Inflammatory macrophage treated with lipopolysaccharide for 1 hour (primary cell): ENCODE results near the gene PAPOLB.

Source experiments
- DNase-seq, 2 donors: peaks; one replicate each; pipeline ENCODE4 v3.0.0-alpha.2; 2020 to 2022

Gene PAPOLB

DNA sequence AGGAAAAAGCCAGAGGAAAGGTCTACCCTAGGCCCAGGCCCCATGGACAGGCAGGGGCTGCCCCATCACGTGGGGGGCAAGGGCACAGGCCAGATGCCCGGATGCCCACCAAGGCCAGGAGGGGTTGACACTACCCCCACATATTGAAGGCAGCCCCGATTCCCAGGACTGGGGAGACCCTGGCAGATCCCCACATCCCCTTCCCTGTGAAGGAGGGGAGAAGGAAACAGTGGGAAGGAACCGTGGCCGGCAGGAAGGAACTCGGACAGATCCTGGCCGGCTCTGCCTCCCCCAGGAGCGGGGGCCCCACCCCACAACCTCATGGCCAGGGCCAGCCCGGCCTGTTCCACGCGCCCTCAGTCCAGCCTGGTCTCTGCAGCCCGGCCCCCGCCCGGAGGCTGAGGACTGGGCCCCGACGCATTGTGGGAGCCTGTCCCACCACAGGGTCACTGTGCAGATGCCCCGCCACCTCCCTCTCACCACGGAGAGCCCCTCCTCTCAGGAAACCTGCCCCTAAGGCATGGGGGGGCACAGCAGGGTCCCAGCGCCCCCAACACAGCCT, 41.3 kb downstream of the PAPOLB start:
- no peak for DNase-seq

DNA sequence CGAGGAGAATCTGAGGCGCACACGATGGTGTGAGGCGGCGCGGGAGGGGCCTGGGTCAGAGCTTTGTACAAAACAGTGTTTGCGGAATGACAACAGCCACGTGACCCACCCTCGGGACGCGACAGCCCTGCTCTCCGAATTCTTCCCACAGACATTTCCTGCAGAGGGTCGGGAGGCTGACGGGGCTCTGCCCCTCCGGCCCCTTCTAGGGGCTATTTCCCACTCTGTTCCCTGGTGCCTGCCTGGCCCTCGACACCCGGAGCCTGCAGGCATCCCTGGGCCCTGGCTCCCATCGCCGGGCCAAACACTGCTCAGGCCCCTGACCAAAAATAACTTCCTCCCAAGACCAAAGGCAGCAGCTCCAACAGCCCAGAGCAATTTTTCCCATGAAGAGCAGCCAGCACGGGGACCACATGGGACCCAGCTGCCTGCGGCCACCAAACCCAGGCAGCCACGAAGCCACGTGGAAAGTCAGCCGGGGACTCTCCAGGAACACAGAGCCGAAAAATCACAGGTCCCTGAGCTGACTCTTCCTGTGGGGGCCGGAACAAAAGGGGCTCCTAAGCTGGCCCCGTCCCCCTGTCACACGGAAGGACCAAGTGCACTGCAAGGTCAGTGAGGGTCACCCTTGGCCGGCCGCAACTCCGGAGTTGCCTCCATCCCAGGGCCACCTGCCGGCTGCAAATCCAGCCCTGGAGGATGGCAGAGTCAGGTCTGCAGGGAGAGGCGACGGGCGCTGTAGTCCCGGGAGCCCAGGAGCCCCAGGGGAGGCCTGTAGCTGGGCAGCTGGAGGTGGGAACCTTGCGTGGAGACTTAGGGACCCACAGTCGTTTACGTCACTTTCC, 42.0 kb downstream of the PAPOLB start:
- DNase-seq = no peak

DNA sequence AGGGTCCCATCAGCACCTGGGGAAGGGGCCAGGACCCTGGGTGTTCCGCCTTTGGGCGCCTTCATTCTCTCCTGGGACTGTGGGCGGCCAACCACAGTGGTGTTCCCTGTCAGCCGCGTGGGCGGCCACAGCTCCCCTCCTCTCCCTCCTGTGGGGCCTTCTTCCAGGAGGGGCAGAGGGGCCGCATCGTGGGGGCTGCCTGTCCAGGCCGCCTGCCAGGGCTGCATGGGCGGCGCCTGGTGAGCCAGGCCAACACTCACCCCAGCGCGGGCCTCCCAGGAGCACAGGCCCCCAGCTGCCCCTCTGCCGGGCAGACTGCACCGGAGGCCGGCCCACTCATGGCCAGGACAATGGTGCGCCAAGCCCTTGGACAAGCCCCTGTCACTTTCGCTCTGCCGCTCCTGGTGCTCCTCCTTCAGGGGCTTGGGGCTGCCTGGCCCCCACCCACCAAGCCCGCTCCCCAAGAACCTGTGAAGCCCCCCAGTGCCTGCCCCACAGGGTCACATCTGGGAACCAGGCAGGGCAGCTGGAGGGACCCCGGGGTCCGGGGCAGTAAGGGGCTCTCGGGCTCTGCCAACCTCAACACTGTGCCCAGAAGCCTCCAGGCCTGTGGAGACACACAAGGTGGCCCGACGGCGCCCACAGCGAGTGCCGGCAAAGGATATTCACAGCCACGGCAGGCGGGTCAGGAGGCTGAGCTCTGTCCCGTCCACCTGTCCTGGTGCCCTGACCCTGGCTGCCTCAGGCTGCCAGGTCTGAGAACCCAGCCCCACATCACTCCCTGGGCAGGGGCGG, 43.6 kb downstream of the PAPOLB start:
- DNase-seq = no peak

DNA sequence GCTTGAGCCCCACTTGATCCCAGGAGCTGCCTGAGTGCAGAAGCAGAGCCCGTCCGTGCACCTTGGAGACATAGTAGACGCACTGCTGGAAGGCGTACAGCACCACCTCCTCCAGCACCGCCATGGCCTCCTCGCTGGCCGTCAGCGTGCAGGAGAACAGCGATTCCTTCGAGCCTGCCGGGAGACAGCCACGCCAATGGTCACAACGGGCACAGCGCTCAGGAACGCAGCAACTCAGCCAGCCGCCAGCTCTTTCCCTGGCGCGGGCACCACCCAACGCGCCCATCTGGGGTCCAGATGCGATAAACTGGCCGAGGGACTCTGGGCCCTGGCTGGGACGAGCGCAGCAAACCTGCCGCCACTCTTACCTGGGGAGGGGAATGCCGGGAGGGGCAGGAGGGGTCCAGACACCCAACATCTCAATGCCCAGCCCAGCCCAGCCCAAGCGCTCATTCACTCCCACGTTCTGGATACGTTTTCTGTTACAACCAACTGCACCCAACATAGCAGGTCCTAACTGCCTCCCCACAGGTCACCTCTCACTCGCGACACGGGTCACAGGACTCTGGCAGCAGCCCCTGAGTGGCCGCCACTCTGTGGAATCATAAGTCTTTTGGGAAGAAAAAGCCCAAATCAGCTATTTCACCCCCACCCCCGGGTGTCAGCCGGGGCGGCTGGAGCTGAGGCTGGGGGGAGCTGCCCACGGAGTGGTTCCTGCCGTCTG, 44.5 kb downstream of the PAPOLB start:
- DNase-seq = no peak

DNA sequence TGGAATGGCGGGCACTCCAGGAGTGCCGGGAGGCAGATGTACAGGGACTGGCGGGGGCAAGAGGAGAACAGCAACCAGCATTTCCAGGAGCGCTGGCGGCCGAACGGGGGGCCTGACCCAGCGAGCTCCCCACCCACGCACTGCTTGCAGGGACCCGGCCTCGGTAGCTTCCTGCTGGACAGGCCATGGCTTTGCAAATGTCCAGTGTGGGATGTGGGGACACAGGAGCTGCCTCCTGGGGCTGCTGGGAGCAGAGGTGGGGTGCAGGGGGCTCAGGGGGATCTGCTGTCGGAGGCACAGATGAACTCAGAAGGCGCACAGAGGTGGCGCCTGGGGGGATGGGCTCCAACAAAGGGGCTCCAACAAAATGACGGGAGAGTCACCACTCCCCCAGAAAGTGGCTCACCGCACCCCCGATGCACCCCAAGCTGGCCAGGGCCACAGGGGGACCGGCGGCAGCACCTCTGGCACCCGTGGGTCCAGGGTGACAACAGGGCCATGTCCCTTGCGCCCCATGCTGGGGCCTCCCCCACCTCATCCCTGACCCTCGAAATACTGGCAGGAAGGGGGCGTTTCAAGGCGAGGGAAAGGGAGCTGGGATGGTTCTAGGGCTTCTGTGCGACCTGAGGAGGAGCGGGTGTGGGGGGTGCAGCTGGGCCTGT, 45.3 kb downstream of the PAPOLB start:
- DNase-seq = no peak

DNA sequence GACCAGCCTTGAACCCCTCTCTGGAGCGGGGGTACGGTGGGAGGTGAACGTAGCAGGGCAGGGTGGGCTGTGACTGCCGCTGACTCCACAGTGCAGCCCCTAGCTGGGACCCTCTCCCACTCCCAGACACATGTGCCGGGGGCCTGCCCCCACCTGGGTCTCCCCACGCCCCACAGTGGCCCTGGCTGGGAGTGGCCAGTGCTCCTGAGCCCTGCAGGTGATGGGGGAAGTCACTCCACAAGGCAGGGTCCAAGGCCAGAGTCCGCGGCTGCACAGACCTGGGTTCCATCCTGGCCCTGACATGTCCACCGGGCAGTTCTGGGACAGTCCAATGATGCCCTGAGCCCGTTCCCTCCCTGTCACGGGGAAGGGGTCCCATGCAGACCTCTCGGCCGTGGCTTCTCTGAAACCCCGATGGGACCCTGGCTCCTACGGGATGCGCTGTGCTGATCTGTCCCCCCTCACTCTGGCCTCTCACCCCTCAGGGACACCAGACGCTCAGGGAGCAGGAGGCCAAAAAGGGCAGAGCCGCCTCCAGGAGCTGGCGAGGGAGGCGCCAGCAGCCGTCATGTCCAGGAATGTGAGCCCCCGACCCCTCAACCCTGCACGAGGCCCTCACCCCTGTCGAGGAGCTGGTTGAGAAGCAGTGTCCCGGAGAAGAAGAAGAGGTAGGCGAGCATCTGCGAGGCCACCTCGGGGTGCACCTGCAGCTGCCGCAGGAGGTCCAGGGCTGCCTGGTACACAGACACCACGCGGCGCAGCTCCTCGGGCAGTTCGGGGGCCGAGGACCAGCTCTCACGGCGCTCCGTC, 46.0 kb downstream of the PAPOLB start:
- DNase-seq = no peak

DNA sequence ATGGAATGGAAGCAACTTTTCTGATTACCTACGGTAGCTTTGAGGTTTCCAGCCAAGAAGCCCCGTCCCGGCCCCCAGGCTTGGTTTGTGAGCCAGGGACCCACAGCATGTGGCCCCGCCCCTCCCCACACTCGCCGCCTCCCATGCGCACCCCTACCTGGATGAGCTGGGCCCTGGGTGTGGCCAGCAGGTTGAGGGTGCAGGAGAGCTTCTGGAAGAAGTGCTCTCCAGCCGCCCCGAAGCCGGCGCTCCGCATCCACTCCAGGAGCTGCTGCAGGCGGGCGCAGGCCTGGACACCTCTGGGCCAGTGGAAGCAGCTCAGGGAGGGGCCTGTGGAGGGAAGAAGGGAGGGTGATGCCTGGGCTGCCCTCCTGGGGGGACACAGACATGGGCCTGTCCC, 46.7 kb downstream of the PAPOLB start:
- no peak for DNase-seq

DNA sequence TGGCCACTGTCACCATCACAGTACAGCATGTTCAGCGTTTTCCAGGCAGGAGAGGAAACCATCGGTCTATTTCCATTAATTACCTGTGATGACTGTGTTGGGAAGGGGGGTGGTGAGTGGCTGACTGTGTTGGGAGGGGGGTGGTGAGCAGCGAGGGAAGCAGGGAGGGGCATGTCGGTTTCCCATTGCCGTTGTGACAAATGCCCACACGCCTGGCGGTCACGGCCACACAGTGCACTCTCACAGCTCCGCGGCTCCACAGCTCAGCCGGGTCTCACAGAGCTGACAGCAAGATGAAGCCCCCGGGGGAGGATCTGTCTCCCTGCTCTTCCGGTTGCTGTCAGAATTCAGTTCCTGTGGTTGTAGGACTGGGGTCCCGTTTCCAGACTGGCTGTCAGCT, 47.4 kb downstream of the PAPOLB start:
- DNase-seq = no peak

DNA sequence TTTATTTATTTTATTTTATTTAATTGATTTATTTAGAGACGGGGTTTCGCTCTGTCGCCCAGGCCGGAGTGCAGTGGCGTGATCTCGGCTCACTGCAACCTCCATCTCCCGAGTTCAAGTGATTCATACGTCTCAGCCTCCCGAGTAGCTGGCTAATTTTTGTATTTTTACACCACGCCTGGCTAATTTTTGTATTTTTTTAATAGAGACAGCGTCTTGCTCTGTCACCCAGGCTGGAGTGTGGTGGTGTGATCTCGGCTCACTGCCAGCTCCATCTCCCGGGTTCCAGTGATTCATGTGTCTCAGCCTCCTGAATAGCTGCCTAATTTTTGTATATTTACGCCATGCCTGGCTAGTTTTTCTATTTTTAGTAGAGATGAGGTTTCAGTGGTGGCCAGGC, 52.2 kb downstream of the PAPOLB start:
- DNase-seq = no peak

DNA sequence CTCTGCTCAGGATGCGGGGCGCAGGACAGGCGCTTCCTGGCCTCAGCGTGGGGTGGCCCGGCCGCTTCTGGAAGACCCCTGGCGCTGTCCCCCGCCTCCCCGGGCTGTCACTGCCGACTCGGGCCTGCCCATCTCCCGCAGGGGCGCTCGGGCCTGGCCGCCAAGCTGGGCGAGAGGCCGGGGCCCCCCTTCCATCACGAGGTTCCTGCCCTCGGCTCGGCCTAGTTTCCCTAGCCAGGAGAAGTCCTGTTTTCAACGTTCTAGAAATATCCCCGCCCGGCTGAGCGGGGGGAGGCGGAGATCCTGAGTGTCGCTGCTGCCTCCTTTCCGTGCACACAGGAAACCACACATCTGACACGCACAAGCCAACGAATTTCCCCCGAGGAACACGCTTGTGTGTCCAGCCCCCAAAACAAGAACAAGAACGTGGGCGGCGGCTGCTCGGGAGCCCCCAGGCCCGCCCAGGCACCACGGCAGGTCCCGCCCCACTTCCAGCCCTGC, 52.7 kb downstream of the PAPOLB start:
- DNase-seq = peak; percentile 5 to 11

DNA sequence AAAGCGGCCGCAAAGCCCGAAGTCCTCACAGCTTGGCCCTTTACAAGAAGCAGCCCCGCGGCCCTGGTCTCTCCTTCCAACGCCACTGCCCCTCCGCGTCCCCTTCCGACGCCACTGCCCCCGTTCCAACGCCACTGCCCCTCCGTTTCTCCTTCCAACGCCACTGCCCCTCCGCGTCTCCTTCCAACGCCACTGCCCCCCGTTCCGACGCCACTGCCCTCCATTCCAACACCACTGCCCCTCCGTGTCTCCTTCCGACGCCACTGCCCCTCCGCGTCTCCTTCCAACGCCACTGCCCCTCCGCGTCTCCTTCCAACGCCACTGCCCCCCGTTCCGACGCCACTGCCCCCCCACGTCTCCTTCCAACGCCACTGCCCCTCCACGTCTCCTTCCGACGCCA, 53.3 kb downstream of the PAPOLB start:
- no peak for DNase-seq

DNA sequence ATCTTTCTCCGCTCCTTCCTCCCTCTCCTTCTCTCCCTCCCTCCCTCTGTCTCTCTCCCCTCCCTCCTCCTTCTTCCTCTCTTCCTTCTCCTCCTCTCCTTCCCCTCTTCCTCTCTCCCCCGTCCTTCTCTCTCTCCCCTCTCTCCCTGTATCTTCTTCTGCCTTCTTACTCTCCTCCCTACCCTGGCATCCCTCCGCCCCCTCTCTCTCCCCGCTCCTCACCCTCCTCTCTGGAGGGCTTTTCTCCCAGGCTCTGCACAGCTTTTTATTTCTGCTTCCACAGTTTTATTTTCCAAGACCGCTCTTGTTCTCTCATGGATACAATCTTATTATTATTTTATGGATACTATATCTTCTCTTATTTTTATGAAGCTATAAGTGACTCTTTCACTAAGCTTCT, 53.8 kb downstream of the PAPOLB start:
- no peak for DNase-seq
